ENCODE results near the gene BHLHE41.

BHLHE41 gene

DNA sequence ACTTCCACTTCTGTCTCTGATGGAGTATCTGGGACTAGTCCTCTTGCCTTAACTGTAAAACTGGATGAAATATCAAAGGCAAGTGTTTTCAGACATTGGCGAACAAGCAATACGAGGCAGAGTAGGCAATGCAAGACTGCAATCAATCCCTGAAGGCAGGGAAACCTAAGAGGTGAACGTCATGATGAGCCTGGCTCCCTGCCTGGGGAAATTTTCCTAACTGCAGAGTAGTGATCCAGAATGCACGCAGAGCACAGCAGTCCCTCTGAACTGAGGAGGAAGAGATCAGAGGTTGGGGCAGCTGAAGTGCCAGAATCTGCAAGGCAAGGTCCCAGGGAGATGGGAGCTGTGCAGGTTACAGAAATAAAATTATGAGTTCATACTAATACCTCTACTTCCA, 18.5 kb downstream of the BHLHE41 start:
- TF ChIP-seq, protein P1, sequence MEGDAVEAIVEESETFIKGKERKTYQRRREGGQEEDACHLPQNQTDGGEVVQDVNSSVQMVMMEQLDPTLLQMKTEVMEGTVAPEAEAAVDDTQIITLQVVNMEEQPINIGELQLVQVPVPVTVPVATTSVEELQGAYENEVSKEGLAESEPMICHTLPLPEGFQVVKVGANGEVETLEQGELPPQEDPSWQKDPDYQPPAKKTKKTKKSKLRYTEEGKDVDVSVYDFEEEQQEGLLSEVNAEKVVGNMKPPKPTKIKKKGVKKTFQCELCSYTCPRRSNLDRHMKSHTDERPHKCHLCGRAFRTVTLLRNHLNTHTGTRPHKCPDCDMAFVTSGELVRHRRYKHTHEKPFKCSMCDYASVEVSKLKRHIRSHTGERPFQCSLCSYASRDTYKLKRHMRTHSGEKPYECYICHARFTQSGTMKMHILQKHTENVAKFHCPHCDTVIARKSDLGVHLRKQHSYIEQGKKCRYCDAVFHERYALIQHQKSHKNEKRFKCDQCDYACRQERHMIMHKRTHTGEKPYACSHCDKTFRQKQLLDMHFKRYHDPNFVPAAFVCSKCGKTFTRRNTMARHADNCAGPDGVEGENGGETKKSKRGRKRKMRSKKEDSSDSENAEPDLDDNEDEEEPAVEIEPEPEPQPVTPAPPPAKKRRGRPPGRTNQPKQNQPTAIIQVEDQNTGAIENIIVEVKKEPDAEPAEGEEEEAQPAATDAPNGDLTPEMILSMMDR (IDR thresholded peaks at IDR 0.05; ENCODE audit: low read depth, low read length, missing control alignments), result no peak

GRCh38 chr12:26102953-26103352, 21.9 kb downstream of the BHLHE41 start:
- no peak for DNase-seq (ENCODE audit: low read depth)
- no peak overlapping the region for H3K4me3 ChIP-seq (ENCODE audit: low read depth, low read length)
- TF ChIP-seq, protein P1 (IDR thresholded peaks at IDR 0.05; ENCODE audit: low read depth, low read length, missing control alignments), result no peak

More for the DNA sequence above, 18.5 kb downstream of the BHLHE41 start:
- no peak overlapping the region for H3K4me3 ChIP-seq (ENCODE audit: low read depth, low read length)
- DNase-seq (ENCODE audit: low read depth), result no peak

- no peak for DNase-seq (ENCODE audit: low read depth)
- TF ChIP-seq, protein P1 (IDR thresholded peaks at IDR 0.05; ENCODE audit: low read depth, low read length, missing control alignments), result no peak
- no peak overlapping the region for H3K4me3 ChIP-seq (ENCODE audit: low read depth, low read length)
Measured at GRCh38 chr12:26101763-26102162, 23.1 kb downstream of the BHLHE41 start.

GRCh38 chr12:26101350-26101734, 23.5 kb downstream of the BHLHE41 start:
- no peak for DNase-seq (ENCODE audit: low read depth)
- TF ChIP-seq, protein P1 (IDR thresholded peaks at IDR 0.05; ENCODE audit: low read depth, low read length, missing control alignments), result no peak
- H3K4me3 ChIP-seq (ENCODE audit: low read depth, low read length), result no peak overlapping the region

- H3K4me3 ChIP-seq (ENCODE audit: low read depth, low read length), result no peak overlapping the region
- TF ChIP-seq, protein P1 (IDR thresholded peaks at IDR 0.05; ENCODE audit: low read depth, low read length, missing control alignments), result no peak
- DNase-seq (ENCODE audit: low read depth), result no peak
Measured at GRCh38 chr12:26100666-26101349, 24.0 kb downstream of the BHLHE41 start.

- H3K4me3 ChIP-seq (ENCODE audit: low read depth, low read length), result no peak overlapping the region
- DNase-seq (ENCODE audit: low read depth), result no peak
- TF ChIP-seq, protein P1 (IDR thresholded peaks at IDR 0.05; ENCODE audit: low read depth, low read length, missing control alignments), result peak; percentile 88
Measured at GRCh38 chr12:26097046-26097878, 27.6 kb downstream of the BHLHE41 start.

All from GM12864 (cell line).